Astrocyte of the cerebellum (primary cell): ENCODE data around the gene CCDC85C.

Experiments used
- DNase-seq: peaks from one replicate; pipeline ENCODE4 v3.0.0-alpha.2; 2011; ENCODE audit warnings: low read depth
- H3K4me3 ChIP-seq: 2 replicates; pipeline ENCODE4 v1.5.1; 2011; ENCODE audit warnings: mild to moderate bottlenecking, low read depth, low read length, moderate library complexity
- CTCF ChIP-seq: IDR thresholded peaks from 2 replicates; pipeline ENCODE4 v1.5.1; 2012; ENCODE audit warnings: low read length, low read depth, moderate library complexity, mild to moderate bottlenecking; ENCODE audit errors: missing control alignments
- in situ Hi-C: cut with HindIII; loops from 2 replicates; pipeline ENCODE4 v1.10.0; 2017; ENCODE audit warnings: low sequenced_read_pairs

The CCDC85C gene

GRCh38 chr14:99545586-99545985, 58.4 kb downstream of the CCDC85C start:
- in situ Hi-C loops, result loop anchor here (10.0 kb wide), 1 partner anchor 69 kb away; no protein-coding TSS in a partner anchor
- no peak for DNase-seq
- no peak for TF ChIP-seq CTCF
- H3K4me3 ChIP-seq, result no peak overlapping the region

DNA sequence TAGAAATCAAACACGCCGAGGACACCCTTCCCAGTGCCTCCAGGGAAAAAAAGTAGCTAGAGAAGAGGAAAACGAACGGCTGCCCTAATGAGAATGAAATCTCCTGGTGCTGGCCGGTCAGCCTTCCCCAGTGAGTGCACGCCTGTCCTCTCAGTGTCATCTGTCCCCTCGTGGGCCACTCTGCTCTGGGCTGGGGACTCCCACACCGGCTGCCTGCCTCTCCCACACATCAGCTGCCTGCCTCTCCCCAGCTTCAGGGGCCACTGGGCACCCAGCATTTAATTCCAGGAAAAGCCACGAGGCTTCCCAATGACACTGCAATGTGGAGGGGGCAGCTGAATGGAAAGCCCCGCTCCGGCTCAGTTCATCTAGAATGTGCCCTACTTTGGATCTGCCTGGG, 59.0 kb downstream of the CCDC85C start:
- no peak for DNase-seq
- in situ Hi-C loops, result loop anchor here (10.0 kb wide), 1 partner anchor 70 kb away; no protein-coding TSS in a partner anchor
- H3K4me3 ChIP-seq, result no peak overlapping the region
- no peak for TF ChIP-seq CTCF

DNA sequence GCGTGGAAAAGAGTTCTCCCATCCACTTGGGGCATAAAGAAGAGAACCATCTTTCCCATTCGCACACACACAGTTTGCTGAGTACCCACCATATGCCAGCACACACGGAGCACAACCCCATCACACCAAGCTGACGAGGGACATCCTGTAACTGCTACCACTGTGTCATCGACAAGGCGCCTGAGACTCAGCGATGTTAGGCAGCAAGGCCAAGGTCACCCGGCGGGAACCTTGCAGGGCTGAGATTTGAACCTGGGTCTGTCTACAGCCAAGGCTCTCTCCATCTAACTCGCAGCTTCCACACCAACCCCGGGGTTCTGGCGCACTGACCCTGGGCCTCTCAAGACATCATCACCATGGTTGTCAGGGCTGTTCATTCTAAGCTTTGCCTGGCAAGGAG, 60.0 kb downstream of the CCDC85C start:
- TF ChIP-seq CTCF, result no peak
- in situ Hi-C loops, result loop anchor here (10.0 kb wide), 1 partner anchor 71 kb away; no protein-coding TSS in a partner anchor
- DNase-seq, result no peak
- no peak overlapping the region for H3K4me3 ChIP-seq

- in situ Hi-C loops, result loop anchor here (10.0 kb wide), 1 partner anchor 71 kb away; no protein-coding TSS in a partner anchor
- no peak for DNase-seq
- TF ChIP-seq CTCF, result no peak
Measured at GRCh38 chr14:99543370-99543769, 60.6 kb downstream of the CCDC85C start.

GRCh38 chr14:99542566-99542965, 61.4 kb downstream of the CCDC85C start:
- no peak overlapping the region for H3K4me3 ChIP-seq
- in situ Hi-C loops, result loop anchor here (10.0 kb wide), 1 partner anchor 72 kb away; no protein-coding TSS in a partner anchor
- no peak for TF ChIP-seq CTCF
- no peak for DNase-seq

More at GRCh38 chr14:99543370-99543769, 60.6 kb downstream of the CCDC85C start:
- H3K4me3 ChIP-seq, result no peak overlapping the region

GRCh38 chr14:99541677-99542470, 62.1 kb downstream of the CCDC85C start:
- no peak for TF ChIP-seq CTCF
- DNase-seq, result no peak
- in situ Hi-C loops, result loop anchor here (10.0 kb wide), 1 partner anchor 73 kb away; no protein-coding TSS in a partner anchor
- no peak overlapping the region for H3K4me3 ChIP-seq
